Colonic mucosa (tissue), 4 donors: ENCODE results near the gene SKIC2. TPM values are rescaled to one million over a fixed set of nuclear protein-coding genes. Genes with fewer than 3 reads are reported as not detected.
A peak's percentile ranks its signal among the peaks of the same experiment; 100 is the strongest.
"Not testable (repeated sequence)": the region's sequence is repeated elsewhere in the genome, so short reads cannot be mapped to it uniquely, and the experiment has no call there.

ENCODE experiments used
- DNase-seq: peaks from one replicate; pipeline ENCODE4 v3.0.0-alpha.2; 2020
- H3K27ac ChIP-seq: fragments of 200-600 bp; one replicate; pipeline ENCODE4 v1.8.0; 2021
- H3K27me3 ChIP-seq: fragments of 200-600 bp; one replicate; pipeline ENCODE4 v1.8.0; 2021
- H3K36me3 ChIP-seq: fragments of 200-600 bp; one replicate; pipeline ENCODE4 v1.8.0; 2021
- H3K4me1 ChIP-seq: fragments of 200-600 bp; one replicate; pipeline ENCODE4 v1.8.0; 2021; ENCODE audit warnings: mild to moderate bottlenecking
- H3K4me3 ChIP-seq: fragments of 200-600 bp; one replicate; pipeline ENCODE4 v1.8.0; 2021
- H3K9ac ChIP-seq, 2 donors: one replicate each; pipeline ENCODE4 v1.7.0; 2013; ENCODE audit warnings: control low read depth in 2 of 2, low read depth in 2 of 2, low read length in 2 of 2
- H3K9me3 ChIP-seq: fragments of 200-600 bp; one replicate; pipeline ENCODE4 v1.8.0; 2021
- CTCF ChIP-seq: fragments of 200-600 bp; IDR thresholded peaks from one replicate; pipeline ENCODE4 v1.8.0; 2022; ENCODE audit warnings: antibody characterized with exemption, mild to moderate bottlenecking
- intact Hi-C: fragments of 100-400 bp; cut with DNase I; formaldehyde crosslinking; loops from one replicate; pipeline ENCODE4 v1.14.1; 2022
- total RNA-seq, 2 donors: library from RNA; stranded (reverse); fragmentation: NEBNext Ultra II Directional in 1 of 2; extraction: Animal tissue kit (Norgen Biotek cat#: 25700) in 1 of 2; gene quantifications; one replicate each; pipeline ENCODE4 v1.2.1, GENCODE V29; 2021
- donor health status: healthy.
- donor health status: DM: no; HTN: no; CAD: no.
- donor health status: DM: no; HTN: no; CAD: no.

The SKIC2 gene
- 10 to 100 TPM; 52.5 to 81.1 TPM for total RNA-seq

DNA sequence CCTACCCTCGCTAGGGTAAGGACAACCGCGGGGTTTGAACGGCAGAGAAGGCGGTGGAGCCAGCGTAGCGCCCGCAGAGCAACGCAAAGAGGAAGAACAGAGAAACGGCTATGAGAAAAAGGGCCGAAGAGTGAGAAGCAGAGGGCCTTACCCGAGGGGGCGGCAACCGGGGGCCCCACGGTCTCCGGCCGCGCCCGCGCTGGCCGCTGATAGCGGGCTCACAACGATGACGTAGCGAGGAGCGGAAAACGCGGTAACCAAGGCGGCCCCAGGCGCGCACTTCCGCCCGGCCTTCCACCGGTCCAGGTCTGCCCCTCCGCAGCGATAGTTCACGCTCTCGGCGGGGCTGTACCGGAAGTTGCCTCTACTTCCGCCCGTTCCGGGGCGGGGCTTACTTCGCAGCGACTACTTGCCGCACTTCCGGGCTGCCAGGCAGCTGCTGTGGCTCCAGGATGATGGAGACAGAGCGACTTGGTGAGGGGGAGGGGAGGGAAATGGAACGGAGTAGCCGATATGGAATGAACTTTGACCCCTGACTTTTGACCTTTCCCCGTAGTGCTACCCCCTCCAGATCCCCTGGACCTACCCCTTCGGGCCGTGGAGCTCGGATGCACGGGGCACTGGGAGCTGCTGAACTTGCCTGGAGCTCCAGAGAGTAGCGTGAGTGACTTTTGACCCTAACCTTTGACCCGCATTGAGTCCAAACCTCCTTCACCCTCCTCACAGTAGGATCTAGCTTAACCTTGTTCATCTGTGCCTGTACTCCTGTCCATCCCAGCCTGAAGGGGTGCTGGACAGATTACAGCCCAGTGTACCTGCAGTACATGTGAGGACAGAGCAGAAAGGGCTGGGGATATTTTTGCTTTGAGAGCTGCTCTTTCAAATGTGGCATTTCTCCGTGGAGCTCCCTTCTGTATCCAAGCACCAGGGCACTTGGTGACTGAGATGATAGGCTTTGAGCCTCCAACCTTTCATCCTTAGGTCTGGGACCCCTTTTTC is at the start of gene SKIC2, which contains the start of gene NELFE:
TSS of gene SKIC2 (plus strand) at position 435 of the 999 bp plus-strand sequence. CDS start at position 453, 18 bp downstream.
TSS of gene NELFE (minus strand) at position 231 of the 999 bp plus-strand sequence. CDS start 525 bp downstream, outside the sequence.
- Histone ChIP-seq H3K4me1 (peaks cover 6% of the 10 kb centered on the region), H3K4me3 (peak within 1 kb of the TSS; percentile 58), H3K9me3 (no peaks in the 10 kb centered on the region), H3K9ac (peak within 1 kb of the TSS; percentile 81 to 92), H3K27ac (peak within 1 kb of the TSS; percentile 32), H3K36me3 (peaks cover 21% of the 10 kb centered on the region), H3K27me3 (no peaks in the 10 kb centered on the region)
- DNase-seq, result peak; percentile 99
- intact Hi-C loops, result loop anchor here (10.0 kb wide), 2 partner anchors 194 to 284 kb away; partner anchors contain the start of gene SAPCD1
- no peak for TF ChIP-seq CTCF

DNA sequence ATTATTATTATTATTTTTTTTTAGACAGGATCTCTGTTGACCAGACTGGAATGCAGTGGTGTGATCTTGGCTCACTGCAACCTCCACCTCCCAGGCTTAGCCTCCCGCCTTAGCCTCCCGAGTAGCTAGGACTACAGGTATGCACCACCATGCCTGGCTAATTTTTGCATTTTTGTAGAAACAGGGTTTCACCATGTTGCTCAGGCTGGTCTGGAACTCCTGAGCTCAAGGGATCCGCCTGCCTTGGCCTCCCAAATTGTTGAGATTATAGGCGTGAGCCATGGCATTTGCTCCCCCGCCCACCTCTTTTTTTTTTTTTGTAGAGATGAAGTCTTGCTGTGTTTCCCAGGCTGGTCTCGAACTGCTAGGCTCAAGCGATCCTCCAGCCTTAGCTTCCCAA is 49.7 kb upstream of the SKIC2 start:
- DNase-seq, H3K9me3 ChIP-seq, H3K36me3 ChIP-seq, H3K4me3 ChIP-seq, H3K27me3 ChIP-seq, intact Hi-C loops, H3K9ac ChIP-seq, H3K4me1 ChIP-seq, H3K27ac ChIP-seq: not testable (repeated sequence)

- no peak for TF ChIP-seq CTCF
- no peak for DNase-seq
- no peak overlapping the region for H3K4me3 ChIP-seq
- H3K27ac ChIP-seq, result no peak overlapping the region
- intact Hi-C loops, result no loop called here
- H3K9me3 ChIP-seq, result no peaks in the 10 kb centered on the region
- no peaks in the 10 kb centered on the region for H3K4me1 ChIP-seq
- no peak overlapping the region for H3K9ac ChIP-seq
- no peaks in the 10 kb centered on the region for H3K36me3 ChIP-seq
- H3K27me3 ChIP-seq, result no peaks in the 10 kb centered on the region
Observed at GRCh38 chr6:31911826-31912585, 47.0 kb upstream of the SKIC2 start.

DNA sequence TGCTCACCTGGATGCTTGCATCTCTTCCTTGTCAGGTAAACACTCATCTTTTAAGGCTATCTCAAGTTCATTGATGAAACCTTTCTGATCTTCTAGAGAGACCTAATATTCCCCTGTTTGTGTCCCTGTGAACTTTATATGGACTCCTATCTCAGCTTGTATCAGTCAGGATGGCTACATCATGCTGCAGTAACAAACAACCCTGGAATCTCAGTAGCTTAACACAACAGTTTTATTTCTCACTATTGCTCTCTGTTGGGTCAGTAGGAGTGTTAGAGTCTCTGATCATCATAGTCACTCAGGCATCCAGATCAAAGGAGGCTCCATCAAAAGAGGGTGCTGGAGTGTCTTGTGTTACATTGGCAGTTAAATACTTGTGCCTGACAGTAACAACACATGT is 43.6 kb upstream of the SKIC2 start:
- no peak for DNase-seq
- Histone ChIP-seq H3K4me3 (no peak overlapping the region), H3K9ac (no peak overlapping the region), H3K4me1 (no peaks in the 10 kb centered on the region), H3K27me3 (no peaks in the 10 kb centered on the region), H3K36me3 (no peaks in the 10 kb centered on the region), H3K27ac (no peak overlapping the region), H3K9me3 (no peaks in the 10 kb centered on the region)
- TF ChIP-seq CTCF, result no peak
- intact Hi-C loops, result no loop called here

DNA sequence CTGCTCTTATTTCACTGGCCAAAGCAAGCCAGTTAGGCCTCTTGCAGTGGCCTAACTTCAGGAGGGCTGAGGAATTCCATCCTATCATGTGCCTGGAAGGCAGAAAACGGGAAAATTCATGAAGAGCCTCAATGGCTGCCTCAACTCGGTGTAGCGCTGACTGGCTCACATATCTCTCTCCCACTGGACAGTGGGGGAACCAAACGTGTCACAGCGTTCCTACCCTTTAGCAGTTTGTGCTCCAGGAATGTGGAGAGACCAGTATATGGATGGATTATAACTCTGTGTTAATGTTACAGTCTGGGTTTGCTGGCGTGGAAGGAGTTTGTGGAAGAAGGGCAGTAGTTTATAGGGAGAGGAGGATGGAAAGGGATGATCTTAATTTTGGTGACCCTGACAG is 43.2 kb upstream of the SKIC2 start:
- no peak for DNase-seq
- intact Hi-C loops, result no loop called here
- H3K4me1 ChIP-seq, result no peaks in the 10 kb centered on the region
- no peak for TF ChIP-seq CTCF
- no peaks in the 10 kb centered on the region for H3K27me3 ChIP-seq
- H3K4me3 ChIP-seq, result no peak overlapping the region
- H3K9ac ChIP-seq, result no peak overlapping the region
- no peaks in the 10 kb centered on the region for H3K9me3 ChIP-seq
- no peaks in the 10 kb centered on the region for H3K36me3 ChIP-seq
- no peak overlapping the region for H3K27ac ChIP-seq
